Fibroblast of skin of right biceps (primary cell): ENCODE measurements around the gene COX7A2.

Experiments used
- DNase-seq: peaks from one replicate; pipeline ENCODE4 v3.0.0-alpha.2; 2013

Gene COX7A2

GRCh38 chr6:75196081-75196687, 47.4 kb downstream of the COX7A2 start:
- peak; percentile 93 for DNase-seq

- DNase-seq = no peak
These were observed 55.2 kb downstream of the COX7A2 start for GRCh38 chr6:75188221-75188925.
